Activated T-cell treated with anti-CD3 and anti-CD28 coated beads for 1 hour (primary cell): ENCODE results near the gene ARID3C.

Source experiments
- DNase-seq: peaks from one replicate; pipeline ENCODE4 v3.0.0-alpha.2; 2020; ENCODE audit warnings: low read depth

Gene ARID3C

DNA sequence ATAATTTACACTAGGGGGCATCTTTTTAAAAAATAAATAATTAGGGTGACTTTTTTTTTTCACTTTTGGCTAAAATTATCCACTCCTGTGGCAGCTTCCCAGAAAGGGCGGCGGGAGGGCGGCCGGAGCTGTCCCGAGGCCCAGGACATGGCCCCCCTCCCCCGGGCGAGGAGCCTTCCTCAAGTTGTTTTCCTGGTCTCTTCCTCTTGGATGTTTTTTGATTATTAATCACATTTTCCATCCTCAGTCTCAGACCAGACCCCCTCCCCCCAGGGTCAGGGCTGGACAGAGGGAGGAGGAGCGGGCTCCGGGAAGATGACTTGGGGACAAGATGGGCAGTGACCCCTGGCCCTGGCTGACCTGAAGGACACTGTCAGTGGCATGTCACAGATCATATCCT is 34.7 kb downstream of the ARID3C start:
- DNase-seq: no peak

DNA sequence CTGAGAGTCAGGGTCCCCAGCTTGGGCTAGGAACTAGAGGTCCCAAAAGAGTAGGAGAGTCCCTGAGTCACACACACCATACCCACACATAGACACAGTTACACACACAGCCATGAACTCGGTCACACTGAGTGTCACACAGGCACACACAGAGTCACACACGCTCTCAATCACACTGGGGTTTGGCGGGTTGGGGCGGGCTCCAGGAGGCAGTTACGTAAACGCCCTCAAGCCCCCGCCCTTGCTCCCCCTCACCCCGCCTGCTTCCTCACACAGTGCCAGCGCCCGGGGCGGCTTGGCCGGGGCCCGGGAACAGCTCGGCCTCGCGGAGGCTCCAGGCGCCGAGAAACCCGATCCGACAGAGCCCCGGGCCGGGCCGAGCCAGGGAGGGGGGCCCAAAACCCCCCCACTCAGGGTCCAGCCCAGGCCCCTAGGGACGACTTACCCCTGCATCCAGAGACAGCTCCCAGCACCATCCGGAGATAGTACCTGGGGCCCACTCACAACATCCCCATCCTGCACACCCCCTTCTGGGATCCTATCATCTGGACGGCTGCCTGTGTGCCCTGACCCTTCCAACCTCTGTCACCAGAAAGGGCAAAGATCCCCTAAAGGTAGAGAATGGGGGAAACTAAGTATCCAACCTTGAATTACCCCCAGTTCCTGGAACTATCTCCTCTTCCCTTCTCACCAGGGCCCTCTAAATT is 35.8 kb downstream of the ARID3C start:
- DNase-seq: no peak

DNA sequence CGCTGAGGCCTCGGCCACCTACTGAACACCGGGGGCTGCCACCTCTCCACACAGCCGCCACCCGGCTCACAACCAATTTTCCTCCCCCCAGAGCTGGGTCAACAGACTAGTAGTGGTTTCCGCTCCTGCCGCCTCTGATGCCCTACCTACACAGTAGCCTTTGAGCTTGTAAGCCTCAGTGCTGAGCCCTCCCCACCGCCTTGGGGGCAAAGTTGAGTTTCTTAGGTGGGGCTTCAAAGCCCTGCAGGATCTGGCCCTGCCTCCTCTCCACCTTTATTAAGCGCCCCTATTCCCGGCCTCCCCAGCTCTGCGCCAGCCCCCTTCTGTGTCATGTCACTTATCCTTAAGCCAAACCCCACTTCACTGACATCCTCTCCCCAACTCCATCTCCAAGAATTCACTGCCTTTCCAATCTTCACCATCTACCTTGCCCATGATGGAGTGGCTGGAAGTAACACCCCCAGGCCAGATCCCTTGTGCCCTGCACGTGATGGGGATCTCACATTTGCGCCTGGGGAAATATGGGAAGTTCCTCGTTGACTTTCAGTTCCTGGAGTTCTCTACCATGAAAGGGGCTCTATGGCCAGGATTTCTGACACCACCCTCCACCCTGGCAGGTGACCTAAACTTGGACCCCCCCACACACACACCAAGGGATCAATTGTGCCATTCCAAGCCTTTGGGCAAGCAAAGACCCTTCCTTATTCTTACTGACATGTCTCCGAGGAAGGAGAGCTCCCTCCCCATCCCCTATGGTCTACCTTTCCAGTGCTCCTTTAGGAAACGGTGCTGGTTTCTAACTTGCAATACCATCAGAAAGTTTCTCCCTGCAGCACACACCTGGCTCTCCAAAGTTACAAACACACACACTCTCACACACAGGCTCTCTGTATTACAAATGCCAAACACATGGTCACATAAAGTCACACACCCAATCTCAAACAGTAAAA is 36.7 kb downstream of the ARID3C start:
- DNase-seq: no peak

DNA sequence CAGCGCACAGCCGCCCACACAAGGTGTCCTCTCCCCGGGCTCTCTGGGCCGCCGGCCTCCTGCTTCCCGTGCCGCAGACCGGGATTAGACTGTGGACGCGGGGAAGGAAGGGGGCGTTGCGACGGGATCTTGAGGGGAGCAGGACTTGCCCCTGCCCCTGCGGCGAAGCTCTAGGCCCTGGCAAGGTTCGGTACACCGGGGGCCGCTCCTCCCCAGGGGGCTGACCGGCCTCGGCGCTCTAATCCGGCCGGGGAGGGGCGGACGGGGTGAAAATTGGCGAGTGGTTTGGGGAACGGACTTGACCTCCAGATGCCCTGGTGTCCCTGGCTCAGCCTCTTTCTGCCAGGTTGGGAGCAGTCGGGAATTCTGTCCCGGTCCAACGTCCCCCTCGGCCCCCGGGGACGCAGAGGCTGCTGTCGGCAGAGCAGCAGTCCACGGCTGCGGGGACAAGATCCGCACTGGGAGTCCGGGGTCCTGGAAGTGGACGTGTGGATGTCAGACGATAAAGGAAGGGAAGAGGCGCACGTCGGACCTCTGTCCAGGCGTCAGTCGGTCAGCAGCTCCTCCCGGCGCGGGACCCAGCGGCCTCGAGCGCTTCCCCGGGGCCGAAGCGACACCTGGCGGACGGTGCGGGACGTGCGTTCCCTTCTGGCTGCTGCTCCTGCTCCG is 37.5 kb downstream of the ARID3C start:
- DNase-seq: peak; percentile 72

DNA sequence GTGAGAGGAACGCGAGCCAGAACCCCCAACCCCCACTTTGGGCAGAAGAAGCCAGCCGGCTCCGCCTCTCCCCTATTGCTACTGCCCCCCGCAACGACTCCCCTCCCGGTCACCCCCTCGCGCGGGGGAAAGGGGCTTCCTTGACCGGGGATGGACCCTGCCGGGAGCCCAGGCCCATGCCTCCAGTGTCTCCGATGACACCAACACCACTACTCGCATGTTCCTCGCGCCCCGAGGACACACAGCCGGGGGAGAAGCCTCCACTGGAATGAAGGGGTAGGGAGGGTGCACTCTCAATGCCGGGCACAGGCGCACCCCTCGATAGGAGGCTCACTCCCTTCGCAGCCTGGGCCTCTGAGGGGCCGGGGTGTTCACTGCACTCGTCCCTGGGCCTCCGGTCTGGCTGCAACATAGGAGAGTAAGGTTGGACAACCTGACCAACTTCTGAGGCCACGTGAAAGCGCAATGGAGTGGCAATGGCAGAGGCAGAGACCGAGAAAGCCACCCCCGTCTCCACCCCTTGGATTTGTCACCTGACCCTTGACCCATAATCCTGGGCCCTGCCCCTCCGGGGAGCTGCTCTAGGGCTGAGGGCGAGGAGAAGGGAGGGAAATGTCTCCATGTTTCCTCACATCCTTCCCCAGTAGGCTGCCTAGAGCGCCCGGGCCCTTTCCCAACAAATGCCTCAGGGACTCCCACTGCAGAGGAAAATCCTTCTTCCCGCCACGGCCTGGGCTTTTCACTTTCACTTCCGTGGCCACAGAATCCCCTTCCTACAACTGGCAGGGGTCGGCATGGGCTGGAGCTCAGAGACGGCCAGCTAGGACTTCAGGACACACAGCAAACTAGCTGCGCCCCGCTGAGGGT is 38.3 kb downstream of the ARID3C start:
- DNase-seq: no peak

DNA sequence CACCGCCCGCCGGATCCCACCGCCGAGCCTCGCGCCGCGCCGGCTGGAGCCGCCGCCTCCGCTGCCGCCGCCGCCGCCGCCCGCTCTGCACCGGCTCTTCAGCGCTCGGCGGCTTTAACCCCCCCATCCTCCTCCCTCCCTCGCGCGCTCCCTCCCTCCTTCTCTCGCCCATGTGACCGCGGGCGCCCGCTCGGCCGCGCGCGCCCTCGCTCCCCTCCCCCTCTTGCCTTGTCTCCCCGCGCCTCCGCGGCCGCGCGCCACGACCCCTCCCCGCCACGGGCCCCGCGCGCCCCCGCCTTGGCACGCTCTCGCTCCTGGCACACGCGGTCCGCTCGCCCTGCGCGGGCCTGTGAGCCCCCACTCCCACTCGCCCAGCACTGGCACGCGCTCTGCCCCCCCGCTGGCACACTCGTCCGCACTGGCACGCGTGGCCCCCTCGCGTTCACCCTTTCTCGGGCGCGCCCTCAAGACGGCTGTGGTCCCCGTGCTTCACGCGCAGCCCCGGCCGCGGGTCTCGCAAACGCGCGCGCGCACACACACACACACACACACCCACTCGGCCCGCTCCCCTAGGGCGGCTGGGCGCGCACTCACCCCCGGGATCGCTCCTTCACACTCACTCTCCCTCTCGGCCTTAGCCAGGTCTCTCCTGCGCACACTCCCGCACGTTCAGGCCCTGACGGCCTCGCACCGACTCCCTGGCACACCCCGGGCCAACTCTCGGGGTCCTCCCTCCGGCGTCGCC is 39.1 kb downstream of the ARID3C start, which contains the start of gene CNTFR:
Gene CNTFR (minus strand): TSS at position 89 of the 745 bp plus-strand sequence. CDS start 20,743 bp downstream, outside the sequence.
- DNase-seq: no peak

DNA sequence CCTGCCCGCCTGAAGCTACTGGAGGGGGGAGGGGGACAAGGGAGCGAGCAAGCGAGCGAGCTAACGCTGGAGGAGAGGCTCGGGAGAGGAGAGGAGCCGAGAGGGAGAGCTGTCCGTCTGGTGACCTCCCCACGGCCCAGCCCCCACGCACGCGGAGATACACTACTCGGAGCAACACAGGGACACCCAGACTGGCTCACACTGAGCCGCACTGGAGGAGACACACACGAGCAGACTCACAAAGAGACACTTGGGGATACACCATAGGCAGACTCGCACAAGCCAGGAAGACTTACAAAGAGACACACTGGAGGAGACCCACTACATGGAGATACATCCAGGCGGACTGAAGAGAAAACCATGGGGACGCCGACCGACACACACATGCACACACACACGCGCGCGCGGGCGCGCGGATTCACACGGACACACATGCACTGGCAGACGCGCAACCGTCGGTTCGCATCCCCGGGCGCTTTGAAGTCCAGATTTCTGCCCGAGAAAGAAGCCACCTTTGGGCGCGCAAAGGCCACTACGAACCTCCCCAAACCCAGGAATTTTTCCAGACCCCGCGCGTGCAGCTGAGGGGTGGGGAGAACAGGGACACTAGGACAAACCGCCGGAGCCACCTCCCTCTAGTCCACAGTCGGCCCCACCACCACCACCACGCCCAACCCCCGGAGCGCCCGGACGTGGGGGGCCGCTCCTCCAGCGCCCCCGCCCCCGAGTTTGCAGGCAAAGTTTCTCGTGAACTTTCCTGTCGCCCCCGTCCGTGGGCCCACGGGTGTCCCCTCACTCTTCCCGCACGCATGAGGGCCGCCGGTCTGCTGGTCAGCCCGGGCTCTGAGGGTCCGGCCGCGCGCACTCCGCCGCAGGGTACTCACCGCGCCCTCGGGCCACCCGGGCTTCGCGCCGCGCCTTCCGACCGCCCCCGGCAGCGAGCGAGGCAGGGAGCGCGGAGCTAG is 39.9 kb downstream of the ARID3C start:
- DNase-seq: no peak

DNA sequence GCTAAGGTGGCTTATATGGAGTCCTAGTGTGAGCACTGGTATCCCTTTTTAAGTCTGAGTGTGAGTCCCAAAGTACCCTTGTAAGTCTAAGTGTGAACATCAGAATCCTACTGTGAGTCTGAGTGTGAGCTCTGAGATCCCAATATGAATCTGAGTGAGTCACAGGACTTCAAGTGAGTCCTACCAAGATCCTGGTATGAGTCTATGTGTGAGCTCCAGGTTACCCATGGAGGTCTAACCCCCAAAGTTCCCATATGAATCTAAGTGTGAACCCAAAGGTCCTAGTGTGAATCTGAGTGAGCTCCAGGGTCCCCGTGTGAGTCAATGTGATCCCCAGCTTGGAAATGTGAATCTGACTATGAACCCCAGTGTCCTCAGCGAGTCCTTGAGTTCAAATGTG is 41.6 kb downstream of the ARID3C start:
- no peak for DNase-seq

DNA sequence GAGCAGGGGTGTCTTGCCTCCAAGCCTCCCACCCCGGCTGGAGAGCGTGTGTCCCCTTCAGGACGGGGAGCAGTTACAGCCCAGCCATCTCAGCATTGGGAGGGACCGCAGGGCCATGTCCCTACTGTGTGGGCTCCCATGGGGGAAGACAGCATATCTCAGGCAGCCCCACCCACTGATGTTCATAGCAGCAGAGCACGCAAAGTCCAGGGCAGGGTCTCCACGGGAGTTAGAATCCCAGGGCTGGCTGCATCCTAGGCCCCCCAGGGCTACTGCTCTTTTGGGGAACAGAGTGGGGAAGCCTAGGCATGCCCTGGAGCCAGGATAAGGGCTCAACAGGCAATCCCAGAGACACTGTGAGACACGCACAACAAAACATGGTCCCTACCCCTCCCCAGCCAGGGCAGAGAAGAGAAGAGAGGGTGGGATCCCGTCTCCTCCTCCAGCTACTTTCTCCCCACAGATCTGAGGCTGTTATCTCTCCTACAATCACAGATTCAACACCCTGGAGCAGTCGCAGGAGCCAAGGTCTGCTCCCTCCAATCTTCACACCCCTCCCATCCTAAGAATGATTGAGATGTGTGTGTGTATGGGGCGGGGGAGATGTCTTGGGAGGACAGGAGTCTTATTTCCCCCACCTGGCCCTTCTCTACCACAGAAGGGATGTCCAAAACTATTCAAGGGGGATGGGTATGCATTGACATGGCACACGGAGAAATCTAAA is 42.8 kb downstream of the ARID3C start:
- no peak for DNase-seq

DNA sequence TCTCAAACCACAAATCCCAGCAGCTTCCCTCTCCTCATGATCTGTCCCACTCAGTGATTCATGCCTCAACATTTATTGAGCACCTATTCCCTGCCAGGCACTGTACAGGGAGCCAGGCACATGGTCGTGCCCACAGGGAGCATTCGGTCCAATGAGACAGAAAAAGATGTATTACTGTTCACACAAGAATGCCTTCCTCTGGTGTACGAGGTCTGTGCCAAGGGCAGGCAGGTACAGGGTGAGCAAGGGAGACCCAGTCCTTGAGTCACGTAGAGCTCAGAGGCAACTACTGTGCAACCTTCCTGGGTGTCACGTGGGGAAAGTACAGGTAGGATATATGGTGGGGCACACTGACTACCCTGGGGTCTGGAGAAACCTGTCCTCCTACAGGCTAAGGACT is 43.9 kb downstream of the ARID3C start:
- no peak for DNase-seq

DNA sequence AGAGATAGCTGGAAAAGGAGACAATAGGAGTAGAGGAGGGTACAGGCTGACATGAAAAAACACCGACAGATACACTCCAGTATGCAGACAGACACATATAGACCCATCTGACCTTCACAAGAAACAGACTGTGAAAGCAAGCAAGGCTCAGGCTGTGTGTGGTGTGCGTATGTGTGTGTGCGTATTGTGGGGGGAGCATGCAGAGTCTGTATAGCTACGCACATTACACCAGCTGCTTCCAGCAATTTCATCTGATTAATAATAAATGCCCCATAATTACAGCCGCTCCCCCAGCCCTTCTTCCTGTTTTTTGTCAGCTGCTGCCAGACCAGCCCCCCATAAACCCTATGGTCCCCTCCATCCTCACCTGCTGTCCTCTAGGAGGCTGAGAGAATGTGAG is 46.1 kb downstream of the ARID3C start:
- DNase-seq: no peak

DNA sequence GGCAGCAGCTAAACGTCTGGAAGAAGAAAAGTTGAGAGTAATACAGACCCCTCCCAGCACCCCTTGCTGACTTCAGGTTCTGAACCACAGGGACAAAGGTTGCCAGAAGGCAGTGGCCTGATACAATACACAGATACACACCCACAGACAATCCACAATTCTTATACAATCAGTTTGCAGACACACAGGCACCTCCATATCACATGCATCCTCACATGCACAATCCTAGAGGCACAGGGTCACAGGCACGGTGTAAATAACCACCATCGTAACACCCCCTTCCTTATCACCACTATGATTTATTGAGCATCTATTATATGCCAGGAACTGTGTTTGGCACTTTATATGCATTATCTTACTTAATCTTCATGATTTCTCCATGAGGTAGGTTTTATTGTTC is 47.5 kb downstream of the ARID3C start:
- no peak for DNase-seq

DNA sequence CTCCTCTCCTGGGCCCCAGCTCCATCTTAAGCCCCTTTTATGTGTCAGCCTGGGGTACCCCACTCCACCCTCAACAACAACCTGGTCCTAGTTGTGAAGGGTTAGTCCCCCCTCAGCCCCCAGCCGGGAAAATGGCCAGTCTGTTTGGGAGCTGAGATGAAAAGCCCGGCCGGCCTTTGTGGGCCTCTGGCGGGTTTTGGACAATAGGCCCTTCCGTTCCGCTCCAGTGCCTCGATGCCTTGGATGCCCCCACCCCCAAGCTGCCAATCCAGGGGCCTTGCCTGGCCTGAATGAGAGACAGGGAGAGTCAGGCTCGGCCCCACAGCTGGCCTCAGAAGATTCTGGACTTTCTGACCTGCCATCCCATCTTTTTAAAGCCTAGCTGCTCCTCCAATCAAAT is 48.5 kb downstream of the ARID3C start:
- no peak for DNase-seq

DNA sequence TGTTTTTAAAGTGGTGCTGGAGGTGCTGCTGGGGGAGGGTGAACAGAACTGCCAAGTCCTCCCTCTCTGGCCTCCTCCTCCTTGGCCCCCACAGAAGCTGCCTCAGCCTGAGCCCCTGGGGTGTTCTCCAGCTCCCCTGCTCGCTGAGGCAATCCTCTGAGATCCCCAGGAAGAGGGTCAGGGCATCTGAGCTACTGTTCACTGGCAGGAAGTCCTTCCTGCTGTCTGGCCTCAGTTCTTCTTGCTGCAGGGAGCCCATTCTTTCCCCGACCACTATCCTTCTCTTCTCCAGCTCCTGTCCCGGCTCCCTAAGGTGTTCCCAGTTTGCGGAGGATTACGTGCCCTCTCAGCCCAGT is 49.1 kb downstream of the ARID3C start:
- DNase-seq: no peak

DNA sequence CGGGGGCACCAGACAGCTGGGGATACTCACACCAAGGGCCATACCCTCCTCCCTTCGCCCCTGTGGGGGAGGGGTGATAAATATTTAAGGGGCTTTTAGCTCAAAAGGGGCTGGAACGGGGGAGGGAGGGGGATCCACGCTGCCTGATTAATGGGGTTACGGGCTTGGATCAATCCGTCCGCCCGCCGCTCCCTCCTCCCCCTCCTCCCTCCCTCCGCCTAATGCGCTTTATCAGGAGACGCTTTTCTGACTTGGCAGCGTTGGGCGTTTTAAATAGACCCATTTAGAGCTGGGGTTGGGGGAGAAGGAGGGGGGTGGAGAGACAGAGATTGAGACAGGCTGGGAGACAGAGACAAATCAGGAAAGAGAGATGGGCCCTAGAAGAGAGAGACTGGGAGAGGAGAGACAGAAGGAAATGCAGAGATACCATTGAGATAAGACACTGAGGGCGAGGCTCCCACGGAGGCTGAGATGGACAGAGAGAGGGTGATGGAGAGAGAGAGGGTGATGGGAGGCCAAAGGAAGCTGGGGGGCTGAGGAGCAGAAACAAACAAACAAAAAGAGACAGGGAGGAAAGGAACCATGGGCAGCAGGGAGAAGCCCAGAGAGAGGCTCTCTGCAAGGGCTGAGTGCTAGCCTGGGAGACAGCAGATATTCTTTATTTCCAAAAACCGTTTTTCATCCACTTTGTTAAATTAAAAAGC is 49.6 kb downstream of the ARID3C start:
- DNase-seq: no peak

DNA sequence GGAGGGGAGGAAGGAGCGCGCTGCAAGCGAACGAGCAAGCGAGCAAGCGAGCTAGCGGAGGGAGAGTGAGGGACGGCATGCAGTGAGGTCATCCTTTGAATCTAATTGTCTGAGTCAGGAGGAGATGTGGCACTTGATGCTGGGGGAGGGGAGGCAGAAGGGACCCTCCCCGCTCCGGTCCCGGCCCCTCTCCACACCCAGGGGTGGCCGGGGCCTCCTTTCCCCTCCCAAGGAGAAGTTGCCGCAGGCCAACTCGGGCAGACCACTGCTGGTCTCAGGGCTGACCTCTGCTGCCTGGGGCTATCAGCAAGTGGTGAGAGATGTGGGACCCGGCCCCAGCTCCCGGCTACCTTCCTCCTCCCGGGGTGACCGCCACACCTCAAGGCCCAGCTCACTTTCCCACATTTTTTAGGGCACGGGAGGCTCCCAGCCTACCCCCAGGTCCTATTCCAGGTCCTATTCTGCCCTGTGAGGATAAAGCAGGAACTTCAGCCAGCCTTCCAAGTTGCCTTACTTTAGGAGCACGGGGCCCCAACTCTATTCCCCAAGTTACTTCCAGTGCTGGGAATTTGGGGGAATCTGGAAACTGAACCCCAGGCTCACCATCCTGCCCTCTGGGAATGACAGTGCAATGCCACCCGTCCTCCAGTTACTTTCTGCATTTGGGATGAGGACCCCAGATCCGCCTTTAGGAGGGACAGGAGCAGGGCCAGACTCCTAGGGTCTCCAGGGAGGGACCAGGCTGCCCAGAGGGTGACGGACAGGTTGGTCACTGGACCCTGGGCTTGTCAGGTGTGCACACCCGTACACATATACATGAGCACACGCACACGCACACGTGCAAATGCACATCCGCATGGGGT is 50.4 kb downstream of the ARID3C start:
- no peak for DNase-seq

DNA sequence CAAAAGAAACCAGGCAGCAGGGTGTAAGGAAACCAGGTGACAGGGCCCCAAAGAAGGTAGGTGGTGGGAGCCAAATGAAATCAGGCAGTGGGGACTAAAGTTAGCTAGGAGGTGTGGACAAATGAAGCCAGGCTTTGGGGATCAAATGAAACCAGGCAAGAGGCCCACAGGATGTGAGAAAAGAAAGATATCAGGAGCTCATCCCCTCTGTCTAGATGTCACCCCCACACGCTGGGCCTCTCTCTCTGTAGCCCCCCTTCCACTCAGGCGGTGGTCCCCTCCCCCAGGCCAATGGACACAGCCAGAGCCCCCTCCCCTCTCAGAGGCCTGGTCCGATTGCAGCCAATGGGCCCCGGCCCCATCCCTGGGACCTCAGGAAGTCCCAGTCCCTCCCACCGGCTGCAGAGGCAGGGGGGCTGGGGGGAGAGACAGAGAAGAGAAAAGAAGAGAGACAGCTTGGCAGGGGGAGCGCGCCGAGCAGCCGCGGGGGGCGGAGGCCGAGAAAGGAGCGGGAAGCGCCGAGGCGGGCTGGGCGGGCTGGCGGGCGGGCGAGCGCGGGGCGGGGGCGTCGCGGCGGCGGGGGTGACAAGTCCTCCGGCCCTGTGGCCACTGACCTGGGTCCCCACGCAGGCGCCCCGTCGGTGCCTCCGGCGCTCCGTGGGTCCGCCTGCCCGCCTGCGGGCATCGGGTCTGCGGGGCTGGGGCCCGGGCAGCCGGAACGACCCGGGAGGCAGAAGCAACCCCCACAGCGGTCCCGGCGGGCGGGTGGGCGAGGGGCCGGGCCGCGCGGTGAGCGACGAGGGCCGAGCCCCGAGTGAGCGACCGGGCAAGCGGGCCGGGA is 51.2 kb downstream of the ARID3C start:
- DNase-seq: no peak
